Measurements from ENCODE around the gene NCKAP5.

Gene NCKAP5

GRCh38 chr2:132645722-132646539 is 922.3 kb downstream of the NCKAP5 start:
- DNase-seq: peak in 7 of 51 donors; percentile 8 to 51 (median 16)

GRCh38 chr2:132645176-132645575 is 923.1 kb downstream of the NCKAP5 start:
- peak in 2 of 51 donors; percentile 17 to 19 for DNase-seq

GRCh38 chr2:132642415-132642814 is 925.8 kb downstream of the NCKAP5 start:
- no peak for DNase-seq

- no peak for DNase-seq
Measured at GRCh38 chr2:132641819-132642218, 926.4 kb downstream of the NCKAP5 start.

GRCh38 chr2:132640116-132640515 is 928.1 kb downstream of the NCKAP5 start:
- no peak for DNase-seq

GRCh38 chr2:132638313-132639040 is 929.8 kb downstream of the NCKAP5 start:
- no peak for DNase-seq

GRCh38 chr2:132636346-132636745 is 931.9 kb downstream of the NCKAP5 start:
- DNase-seq: no peak

GRCh38 chr2:132633635-132634034 is 934.6 kb downstream of the NCKAP5 start:
- no peak for DNase-seq

- peak in 35 of 51 donors; percentile 5 to 83 (median 51) for DNase-seq
Measured at GRCh38 chr2:132632000-132632649, 936.1 kb downstream of the NCKAP5 start.

GRCh38 chr2:132627536-132627935 is 940.7 kb downstream of the NCKAP5 start:
- DNase-seq: no peak

GRCh38 chr2:132623096-132623839 is 945.0 kb downstream of the NCKAP5 start:
- DNase-seq: no peak

Data from hypothalamus (tissue), 51 donors.